ENCODE results near the gene CEP164.

The CEP164 gene

DNA sequence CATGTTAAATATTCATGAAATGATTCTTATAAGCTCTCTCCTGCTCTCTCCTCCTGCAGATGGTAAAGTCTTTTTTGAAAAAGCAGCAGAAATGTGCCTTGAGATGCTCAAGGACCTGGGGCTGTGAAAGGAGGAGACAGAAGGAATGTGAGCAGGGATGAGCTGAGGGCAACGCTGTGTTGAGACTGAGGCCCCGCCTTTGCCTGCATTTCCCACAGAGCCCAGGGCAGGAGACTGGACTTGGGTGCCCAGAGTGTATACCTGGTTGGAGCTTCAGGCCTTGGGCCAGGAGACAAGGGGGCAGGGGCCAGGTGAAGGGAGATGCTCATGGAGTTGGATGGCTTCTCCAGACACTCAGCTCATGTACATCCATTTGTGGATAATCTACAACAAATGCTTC, 39.2 kb downstream of the CEP164 start:
- DNase-seq: peak in 1 of 14 donors; percentile 22

GRCh38 chr11:117369534-117369933, 41.9 kb downstream of the CEP164 start:
- no peak for DNase-seq

GRCh38 chr11:117371453-117371852, 43.8 kb downstream of the CEP164 start:
- DNase-seq: peak in 1 of 14 donors; percentile 33

- no peak for DNase-seq
These were observed 46.8 kb downstream of the CEP164 start for GRCh38 chr11:117374316-117375055.

- peak in 1 of 14 donors; percentile 54 for DNase-seq
These were observed 48.3 kb downstream of the CEP164 start for GRCh38 chr11:117375960-117376359.

- peak in 1 of 14 donors; percentile 86 for DNase-seq
These were observed 48.9 kb downstream of the CEP164 start for GRCh38 chr11:117376517-117376916.

DNA sequence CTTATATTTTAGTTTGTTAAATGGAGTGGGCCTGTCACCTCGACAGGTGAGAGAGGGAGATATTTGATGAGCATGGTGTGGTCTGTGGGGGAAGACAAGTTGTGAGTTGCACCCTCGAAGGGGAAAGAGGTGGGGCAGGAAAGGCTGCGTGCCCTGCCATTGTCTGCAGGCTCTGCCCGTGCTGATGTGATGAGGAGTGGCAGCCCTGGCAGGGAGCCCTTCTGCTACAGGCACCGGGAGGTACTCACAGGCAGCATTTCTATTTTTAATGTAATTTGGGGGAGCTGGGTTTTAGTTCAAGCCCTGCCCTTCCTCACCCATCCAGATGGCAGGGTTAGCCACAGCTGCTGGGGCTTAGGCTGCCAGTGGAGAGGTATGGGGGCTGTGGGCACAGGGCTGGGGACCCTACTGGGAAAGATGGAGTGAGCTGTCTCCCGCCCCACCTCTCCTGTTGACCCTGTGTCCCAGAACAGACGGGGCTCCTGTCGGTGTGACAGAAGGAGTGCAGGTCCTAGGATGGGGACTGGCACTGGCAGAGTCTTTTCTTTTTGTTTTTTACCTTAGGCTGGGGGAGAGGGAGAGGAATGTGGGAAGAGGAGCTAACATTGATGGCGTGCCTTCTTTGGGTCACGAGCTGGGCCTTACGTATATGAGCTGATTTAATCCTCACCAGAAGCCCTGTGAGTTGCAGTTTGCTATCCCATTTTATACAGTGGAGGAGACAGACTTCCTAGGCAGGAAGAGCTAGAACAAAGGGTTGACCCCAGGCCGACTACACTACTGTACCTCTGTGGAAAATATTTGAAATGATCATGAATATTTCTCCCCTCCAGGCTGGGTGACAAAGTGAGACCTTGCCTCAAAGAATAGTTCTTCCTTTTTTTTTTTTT, 51.6 kb downstream of the CEP164 start:
- DNase-seq: peak in 2 of 14 donors; percentile 49 to 97

GRCh38 chr11:117380676-117381075, 53.0 kb downstream of the CEP164 start:
- peak in 1 of 14 donors; percentile 17 for DNase-seq

- DNase-seq: no peak
These were observed 54.1 kb downstream of the CEP164 start for GRCh38 chr11:117381481-117382387.

GRCh38 chr11:117382746-117383145, 55.1 kb downstream of the CEP164 start:
- no peak for DNase-seq

- no peak for DNase-seq
These were observed 56.4 kb downstream of the CEP164 start for GRCh38 chr11:117384045-117384444.

DNA sequence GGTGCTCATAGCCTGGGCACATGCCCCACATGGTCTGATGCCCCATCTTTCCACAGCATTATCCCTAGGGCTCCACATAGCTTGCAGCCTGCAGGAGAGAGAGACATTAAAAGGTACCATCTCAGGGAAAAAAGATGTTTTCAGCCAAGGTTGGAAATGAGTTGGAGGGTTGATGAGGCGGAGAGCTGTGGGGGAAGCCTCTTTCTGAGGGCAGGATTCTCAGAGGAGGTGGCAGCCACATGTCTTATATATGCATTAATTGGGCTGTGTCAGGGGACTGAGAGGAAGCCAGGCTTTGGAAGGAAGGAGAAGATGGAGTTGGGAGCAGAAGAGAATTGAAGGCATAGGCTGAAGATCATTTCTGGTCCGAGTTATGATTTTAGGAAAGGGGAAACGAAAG, 57.8 kb downstream of the CEP164 start:
- no peak for DNase-seq

DNA sequence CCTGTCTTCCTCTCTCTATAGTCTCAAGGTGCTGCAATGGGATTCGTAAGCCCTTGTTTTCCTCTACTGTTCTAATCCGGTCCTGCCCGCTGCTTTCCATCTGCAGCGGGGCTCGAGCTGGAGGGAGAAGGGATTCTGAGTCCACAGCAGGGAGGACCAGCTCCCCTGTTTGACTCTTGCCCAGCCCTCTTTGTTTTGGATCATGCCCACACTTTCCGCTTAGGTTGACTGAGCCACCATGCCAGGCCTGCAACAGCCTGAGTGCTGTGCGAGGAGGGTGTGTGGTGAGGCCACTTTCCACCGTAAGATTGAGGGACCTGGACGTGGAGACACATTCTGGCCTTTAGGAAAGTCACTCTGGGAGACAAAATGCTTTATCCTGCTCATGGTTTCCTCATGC, 58.3 kb downstream of the CEP164 start:
- peak in 1 of 14 donors; percentile 31 for DNase-seq

DNA sequence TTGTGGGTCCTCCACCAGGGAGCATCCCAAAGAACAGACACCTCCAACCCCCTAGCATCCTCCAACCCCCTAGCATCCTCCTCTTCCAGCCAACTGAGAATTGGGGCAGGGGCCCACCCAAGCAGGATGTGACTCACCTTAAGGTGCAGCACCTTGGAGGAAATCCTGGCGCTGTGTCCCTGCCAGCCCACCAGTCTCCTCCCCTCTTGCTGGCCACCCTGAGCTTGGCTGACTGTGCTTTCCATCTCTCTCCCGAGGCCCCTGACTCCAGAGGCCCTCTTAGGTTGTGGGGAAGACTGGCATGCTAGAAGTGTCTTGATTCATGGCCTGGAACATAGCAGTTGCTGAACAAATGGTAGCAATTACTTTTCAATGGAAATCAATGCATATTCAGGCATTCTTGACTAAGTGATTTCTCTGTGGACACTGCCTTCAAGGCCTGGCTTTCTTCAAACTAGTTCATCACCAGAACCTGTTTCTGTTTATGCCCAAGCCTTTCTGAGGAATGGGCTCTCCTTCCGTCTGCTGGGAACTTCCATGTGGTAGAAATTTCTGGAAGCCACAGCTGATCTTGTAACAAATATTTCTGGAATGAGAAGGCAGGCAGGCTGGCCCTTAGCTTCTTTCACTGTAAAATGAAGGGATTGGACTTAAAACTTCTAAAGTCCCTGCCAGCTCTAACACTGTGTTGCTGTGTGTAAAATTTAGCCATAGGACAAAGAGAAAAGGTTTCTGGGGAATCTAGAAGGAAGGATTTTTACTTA, 60.5 kb downstream of the CEP164 start:
- no peak for DNase-seq

GRCh38 chr11:117390743-117391142, 63.1 kb downstream of the CEP164 start:
- DNase-seq: no peak

DNA sequence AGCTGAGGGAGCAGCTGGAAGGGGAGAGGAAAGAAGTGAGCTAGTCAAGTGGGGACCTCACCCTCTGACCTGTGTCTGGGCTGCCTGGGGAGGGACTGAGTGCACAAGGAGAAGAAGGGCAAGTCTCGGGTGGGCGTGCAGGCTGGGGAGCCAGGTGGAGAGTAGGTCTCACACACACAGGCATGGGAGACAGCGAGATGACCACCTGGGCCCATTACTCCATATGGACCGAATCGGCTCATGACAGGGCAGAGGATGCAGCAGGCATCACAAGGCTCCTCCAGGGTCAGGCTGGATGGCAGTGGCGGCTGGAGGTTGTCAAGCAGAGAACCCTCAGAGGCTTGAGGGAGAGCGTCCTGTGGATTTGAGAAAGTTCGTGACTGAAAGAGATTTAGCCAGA, 63.5 kb downstream of the CEP164 start:
- no peak for DNase-seq

GRCh38 chr11:117392001-117392690, 64.5 kb downstream of the CEP164 start:
- DNase-seq: no peak

DNA sequence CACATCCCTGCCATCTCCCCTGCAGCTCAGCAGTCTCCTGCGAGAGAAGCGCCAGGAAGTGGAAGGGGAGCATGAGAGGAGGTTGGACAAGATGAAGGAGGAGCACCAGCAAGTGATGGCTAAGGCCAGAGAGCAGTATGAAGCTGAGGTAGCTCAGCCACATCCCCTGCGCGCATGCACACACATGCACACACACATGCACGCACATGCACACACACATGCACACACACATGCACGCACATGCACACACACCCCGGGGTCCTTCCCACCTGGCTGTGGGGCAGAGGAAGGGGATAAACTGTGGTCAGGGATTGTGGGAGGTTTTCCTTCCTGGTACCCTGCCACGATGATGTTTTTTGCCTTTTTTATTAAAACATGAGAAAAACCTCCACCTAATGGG, 65.3 kb downstream of the CEP164 start:
- no peak for DNase-seq

DNA sequence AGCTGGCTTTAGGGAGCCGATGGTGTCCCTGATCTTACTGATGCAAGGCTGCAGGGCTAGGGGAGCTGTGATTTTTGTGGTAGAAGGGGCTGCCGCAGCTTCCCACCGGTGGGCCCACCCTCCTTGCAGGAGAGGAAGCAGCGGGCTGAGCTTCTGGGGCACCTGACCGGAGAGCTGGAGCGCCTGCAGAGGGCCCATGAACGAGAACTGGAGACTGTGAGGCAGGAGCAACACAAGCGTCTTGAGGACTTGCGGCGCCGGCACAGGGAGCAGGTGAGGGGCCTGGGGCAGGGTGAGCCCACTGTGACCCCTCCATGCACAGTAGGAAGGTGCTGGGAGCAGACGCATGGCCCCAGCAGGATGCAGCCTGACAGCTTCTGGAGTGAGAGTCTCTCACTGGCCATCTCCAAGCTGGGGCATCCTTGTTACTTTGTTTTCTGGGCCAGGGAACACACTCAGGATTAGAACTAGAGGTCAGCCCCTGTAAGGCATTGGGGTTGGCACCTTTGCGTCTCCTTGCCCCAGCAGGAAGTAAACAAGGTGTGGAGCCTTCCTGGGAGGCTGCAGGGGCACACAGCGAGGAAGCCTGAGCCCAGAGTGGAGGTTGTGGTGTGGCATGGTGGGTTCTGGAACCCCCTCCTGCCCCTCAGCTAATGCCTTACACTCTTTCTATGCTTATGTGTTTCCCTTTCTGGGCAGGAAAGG, 66.7 kb downstream of the CEP164 start:
- no peak for DNase-seq

- no peak for DNase-seq
These were observed 67.8 kb downstream of the CEP164 start for GRCh38 chr11:117395476-117395875.

Measured in C1 segment of cervical spinal cord (tissue), 14 donors.